Adrenal gland (tissue), 5 donors: Measurements from ENCODE around the gene IBA57.

Experiments
- CTCF ChIP-seq, 6 experiments: fragments of 450-650 bp in 4 of 6; fragments of 200-600 bp in 2 of 6; sonication (generic) in 1 of 6; IDR thresholded peaks; 1 replicate in 5 of 6; 2 replicates in 1 of 6; pipeline versions ENCODE4 v1.5.1 to v1.8.0; 2016 to 2021; ENCODE audit warnings: antibody characterized with exemption in 6 of 6, mild to moderate bottlenecking in 2 of 6, moderate library complexity in 1 of 6
- POLR2A ChIP-seq, 2 donors: fragments of 450-650 bp; IDR thresholded peaks; one replicate each; pipeline ENCODE4 v1.6.1; 2017; ENCODE audit warnings: antibody characterized with exemption in 2 of 2, mild to moderate bottlenecking in 2 of 2, moderate library complexity in 1 of 2
- donor health status: DM: no; HTN: no; CAD: no.

GRCh38 chr1:228210076-228210651 is 44.6 kb downstream of the IBA57 start:
- no peak for TF ChIP-seq CTCF (IDR thresholded peaks at IDR 0.05)
- no peak for TF ChIP-seq POLR2A (IDR thresholded peaks at IDR 0.05)
